ENCODE data around the gene RGS7. TPM values are rescaled to one million over a fixed set of nuclear protein-coding genes. Genes with fewer than 3 reads are reported as not detected.

Gene RGS7
- total RNA-seq, 2 donors from 2014 or later: 0.26 to 0.99 TPM

DNA sequence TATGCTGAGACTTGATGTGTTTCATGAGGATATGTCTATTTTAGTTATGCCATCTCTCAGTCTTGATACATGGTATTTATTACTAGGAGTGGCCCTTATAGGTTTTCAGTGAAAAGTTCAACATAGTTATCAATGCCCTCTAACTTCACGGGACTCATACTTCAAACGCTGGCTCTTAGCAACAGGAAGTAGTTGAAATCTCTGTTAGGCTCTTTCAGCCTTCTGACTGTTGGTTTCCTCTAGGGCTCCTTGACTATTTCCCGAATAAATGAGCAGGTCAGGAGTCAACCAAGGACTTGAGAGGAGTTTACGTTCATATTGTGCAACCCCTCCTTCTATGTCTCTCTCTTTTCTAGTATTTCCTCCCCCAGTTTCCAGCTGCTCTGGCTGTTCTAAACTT, 141.8 kb downstream of the RGS7 start:
- no peaks in the 10 kb centered on the region for H3K36me3 ChIP-seq (replicated peaks in 1 of 2; ENCODE audit: insufficient read depth in 1 of 2, low read depth in 2 of 2)
- H3K9me3 ChIP-seq: no peaks in the 10 kb centered on the region
- TF ChIP-seq, protein P1, sequence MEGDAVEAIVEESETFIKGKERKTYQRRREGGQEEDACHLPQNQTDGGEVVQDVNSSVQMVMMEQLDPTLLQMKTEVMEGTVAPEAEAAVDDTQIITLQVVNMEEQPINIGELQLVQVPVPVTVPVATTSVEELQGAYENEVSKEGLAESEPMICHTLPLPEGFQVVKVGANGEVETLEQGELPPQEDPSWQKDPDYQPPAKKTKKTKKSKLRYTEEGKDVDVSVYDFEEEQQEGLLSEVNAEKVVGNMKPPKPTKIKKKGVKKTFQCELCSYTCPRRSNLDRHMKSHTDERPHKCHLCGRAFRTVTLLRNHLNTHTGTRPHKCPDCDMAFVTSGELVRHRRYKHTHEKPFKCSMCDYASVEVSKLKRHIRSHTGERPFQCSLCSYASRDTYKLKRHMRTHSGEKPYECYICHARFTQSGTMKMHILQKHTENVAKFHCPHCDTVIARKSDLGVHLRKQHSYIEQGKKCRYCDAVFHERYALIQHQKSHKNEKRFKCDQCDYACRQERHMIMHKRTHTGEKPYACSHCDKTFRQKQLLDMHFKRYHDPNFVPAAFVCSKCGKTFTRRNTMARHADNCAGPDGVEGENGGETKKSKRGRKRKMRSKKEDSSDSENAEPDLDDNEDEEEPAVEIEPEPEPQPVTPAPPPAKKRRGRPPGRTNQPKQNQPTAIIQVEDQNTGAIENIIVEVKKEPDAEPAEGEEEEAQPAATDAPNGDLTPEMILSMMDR (IDR thresholded peaks at IDR 0.05): no peak
- TF ChIP-seq POLR2A (IDR thresholded peaks at IDR 0.05): no peak
- H3K27ac ChIP-seq: no peak overlapping the region
- no peaks in the 10 kb centered on the region for H3K27me3 ChIP-seq
- H3K4me3 ChIP-seq: no peak overlapping the region
- 40 to 53% methylated on average over 4 of the region's 4 CpGs for WGBS, 2 donors
- no peaks in the 10 kb centered on the region for H3K4me1 ChIP-seq
- intact Hi-C loops (cut with DNase I): no loop called here
- ATAC-seq: no peak
- DNase-seq: no peak

DNA sequence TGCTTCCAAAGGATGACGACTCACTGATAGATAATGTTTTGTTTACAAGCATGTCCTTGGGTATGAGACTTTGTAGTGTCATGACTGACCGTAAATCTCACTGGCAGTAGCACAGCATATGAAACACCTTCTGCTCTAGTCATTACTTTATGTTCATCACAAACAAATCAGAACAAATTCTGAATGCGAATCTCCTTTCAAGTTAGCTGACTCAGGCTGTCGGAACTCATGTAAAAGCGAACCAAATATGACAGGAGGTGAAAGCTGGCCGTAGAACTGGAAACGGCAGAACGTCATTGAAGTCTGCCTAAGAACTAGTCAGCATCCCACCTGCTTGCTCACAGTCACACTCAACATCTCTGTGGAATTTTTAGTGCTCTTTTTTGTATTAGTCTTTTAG, 143.9 kb downstream of the RGS7 start:
- H3K4me3 ChIP-seq: no peak overlapping the region
- H3K27me3 ChIP-seq: no peaks in the 10 kb centered on the region
- DNase-seq (no peak), ATAC-seq (no peak)
- no peaks in the 10 kb centered on the region for H3K36me3 ChIP-seq (replicated peaks in 1 of 2; ENCODE audit: insufficient read depth in 1 of 2, low read depth in 2 of 2)
- H3K27ac ChIP-seq: no peak overlapping the region
- intact Hi-C loops (cut with DNase I): no loop called here
- no peaks in the 10 kb centered on the region for H3K9me3 ChIP-seq
- no peaks in the 10 kb centered on the region for H3K4me1 ChIP-seq
- TF ChIP-seq POLR2A (IDR thresholded peaks at IDR 0.05): no peak
- TF ChIP-seq, protein P1 (IDR thresholded peaks at IDR 0.05): no peak
- WGBS, 2 donors: 56 to 58% methylated on average over 8 of the region's 8 CpGs

DNA sequence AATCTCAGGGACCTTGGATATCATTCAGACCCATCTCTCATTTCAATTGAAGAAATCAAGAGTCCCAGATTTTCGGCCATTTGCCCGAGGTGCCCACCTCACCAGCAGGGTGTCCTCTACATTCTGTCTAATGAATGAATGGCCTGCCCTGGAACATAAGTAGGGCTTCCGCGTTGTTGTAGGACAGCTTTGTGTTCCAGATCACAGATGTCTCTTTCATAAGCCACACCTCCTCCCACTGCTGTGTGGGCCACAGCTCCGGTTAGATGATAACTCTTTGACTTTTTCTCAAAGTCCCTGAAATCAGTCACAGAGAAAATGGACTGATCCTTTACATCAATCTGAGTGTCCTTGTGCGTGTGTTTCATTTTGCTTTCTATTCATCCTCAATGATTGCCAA, 144.4 kb downstream of the RGS7 start:
- ATAC-seq: no peak

DNA sequence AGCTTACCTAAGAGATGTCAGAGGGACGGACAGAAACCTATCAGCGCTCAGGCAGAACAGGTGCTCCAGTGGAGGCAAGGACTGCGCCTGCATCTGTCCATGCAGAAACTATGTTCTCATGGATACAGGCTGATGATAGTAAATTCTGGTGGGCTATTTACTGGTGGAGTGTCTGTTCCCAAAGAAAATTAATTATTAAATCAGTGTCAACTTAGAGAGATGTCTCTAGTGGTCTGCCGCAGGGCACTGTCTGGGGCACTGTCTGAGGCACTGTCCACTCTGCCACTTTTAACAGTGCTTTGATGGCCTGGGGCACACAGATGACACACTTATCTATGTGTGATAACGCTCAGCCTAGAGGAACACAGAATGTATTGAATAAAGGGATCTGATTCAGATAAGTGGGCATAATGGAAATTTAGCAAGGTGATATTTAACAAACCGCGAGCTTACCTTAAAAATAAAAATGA, 148.1 kb downstream of the RGS7 start:
- ATAC-seq: no peak
- intact Hi-C loops (cut with DNase I): no loop called here
- DNase-seq: no peak
- TF ChIP-seq, protein P1 (IDR thresholded peaks at IDR 0.05): no peak
- TF ChIP-seq POLR2A (IDR thresholded peaks at IDR 0.05): no peak
- no peaks in the 10 kb centered on the region for H3K27me3 ChIP-seq
- H3K4me1 ChIP-seq: no peaks in the 10 kb centered on the region
- H3K9me3 ChIP-seq: no peaks in the 10 kb centered on the region
- WGBS, 2 donors: 36 to 45% methylated on average over 7 of the region's 7 CpGs
- H3K27ac ChIP-seq: no peak overlapping the region
- no peak overlapping the region for H3K4me3 ChIP-seq
- no peaks in the 10 kb centered on the region for H3K36me3 ChIP-seq (replicated peaks in 1 of 2; ENCODE audit: insufficient read depth in 1 of 2, low read depth in 2 of 2)

More for the DNA sequence above, 144.4 kb downstream of the RGS7 start:
- Histone ChIP-seq H3K36me3 (replicated peaks in 1 of 2; ENCODE audit: insufficient read depth in 1 of 2, low read depth in 2 of 2) (no peaks in the 10 kb centered on the region), H3K4me1 (no peaks in the 10 kb centered on the region), H3K27me3 (no peaks in the 10 kb centered on the region), H3K9me3 (no peaks in the 10 kb centered on the region), H3K4me3 (no peak overlapping the region), H3K27ac (no peak overlapping the region)
- intact Hi-C loops (cut with DNase I): no loop called here
- DNase-seq: no peak
- WGBS, 2 donors: 50 to 57% methylated on average over 6 of the region's 6 CpGs
- no peak for TF ChIP-seq POLR2A (IDR thresholded peaks at IDR 0.05)
- TF ChIP-seq, protein P1 (IDR thresholded peaks at IDR 0.05): no peak

DNA sequence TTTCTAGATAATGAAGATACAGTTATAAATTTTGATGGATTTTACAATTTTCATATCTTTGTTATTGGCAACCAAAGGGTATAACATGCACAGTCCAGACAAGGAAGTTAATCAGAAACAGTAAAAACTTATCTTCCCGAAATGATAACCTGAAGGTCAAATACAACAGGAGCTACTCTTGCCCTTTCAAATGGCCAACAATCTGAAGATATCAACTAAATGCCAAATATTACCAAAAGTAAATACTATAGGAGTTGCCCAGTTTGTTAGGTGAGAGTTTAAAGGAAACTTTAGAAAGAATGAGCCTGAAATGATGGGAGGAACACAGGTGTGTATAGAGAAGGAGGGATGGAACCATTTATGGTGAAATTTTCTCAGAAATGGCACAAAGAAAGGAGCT, 153.2 kb downstream of the RGS7 start:
- TF ChIP-seq POLR2A (IDR thresholded peaks at IDR 0.05): no peak
- TF ChIP-seq, protein P1 (IDR thresholded peaks at IDR 0.05): no peak
- H3K9me3 ChIP-seq: no peaks in the 10 kb centered on the region
- no peaks in the 10 kb centered on the region for H3K36me3 ChIP-seq (replicated peaks in 1 of 2; ENCODE audit: insufficient read depth in 1 of 2, low read depth in 2 of 2)
- peaks cover 3% of the 10 kb centered on the region for H3K4me1 ChIP-seq
- ATAC-seq (no peak), DNase-seq (no peak)
- H3K27ac ChIP-seq: no peak overlapping the region
- no peak overlapping the region for H3K4me3 ChIP-seq
- WGBS, 2 donors: 3 to 20% methylated on average over 1 of the region's 1 CpG
- no peaks in the 10 kb centered on the region for H3K27me3 ChIP-seq
- intact Hi-C loops (cut with DNase I): no loop called here

All from body of pancreas (tissue), 4 donors.